D721Med (cell line): Measurements from ENCODE around the gene SLC5A1.

Experiments used
- DNase-seq: peaks from one replicate; pipeline ENCODE4 v3.0.0; 2011; ENCODE audit warnings: low spot score; ENCODE audit not compliant: insufficient read length
- FAIRE-seq: peaks from 2 replicates; lab custom pipeline; 2011; peaks lifted over from hg19 to GRCh38; lab: Jason Lieb, UNC
- TF ChIP-seq, protein P1 (sequence below): IDR thresholded peaks from 2 replicates; pipeline ENCODE4 v1.5.1; 2012; ENCODE audit warnings: mild to moderate bottlenecking, control low read depth; ENCODE audit not compliant: insufficient read depth; ENCODE audit errors: missing control alignments

SLC5A1 gene

GRCh38 chr22:32083000-32083399 is 39.9 kb downstream of the SLC5A1 start:
- TF ChIP-seq, protein P1, sequence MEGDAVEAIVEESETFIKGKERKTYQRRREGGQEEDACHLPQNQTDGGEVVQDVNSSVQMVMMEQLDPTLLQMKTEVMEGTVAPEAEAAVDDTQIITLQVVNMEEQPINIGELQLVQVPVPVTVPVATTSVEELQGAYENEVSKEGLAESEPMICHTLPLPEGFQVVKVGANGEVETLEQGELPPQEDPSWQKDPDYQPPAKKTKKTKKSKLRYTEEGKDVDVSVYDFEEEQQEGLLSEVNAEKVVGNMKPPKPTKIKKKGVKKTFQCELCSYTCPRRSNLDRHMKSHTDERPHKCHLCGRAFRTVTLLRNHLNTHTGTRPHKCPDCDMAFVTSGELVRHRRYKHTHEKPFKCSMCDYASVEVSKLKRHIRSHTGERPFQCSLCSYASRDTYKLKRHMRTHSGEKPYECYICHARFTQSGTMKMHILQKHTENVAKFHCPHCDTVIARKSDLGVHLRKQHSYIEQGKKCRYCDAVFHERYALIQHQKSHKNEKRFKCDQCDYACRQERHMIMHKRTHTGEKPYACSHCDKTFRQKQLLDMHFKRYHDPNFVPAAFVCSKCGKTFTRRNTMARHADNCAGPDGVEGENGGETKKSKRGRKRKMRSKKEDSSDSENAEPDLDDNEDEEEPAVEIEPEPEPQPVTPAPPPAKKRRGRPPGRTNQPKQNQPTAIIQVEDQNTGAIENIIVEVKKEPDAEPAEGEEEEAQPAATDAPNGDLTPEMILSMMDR, result no peak
- FAIRE-seq, result no peak
- DNase-seq, result no peak

DNA sequence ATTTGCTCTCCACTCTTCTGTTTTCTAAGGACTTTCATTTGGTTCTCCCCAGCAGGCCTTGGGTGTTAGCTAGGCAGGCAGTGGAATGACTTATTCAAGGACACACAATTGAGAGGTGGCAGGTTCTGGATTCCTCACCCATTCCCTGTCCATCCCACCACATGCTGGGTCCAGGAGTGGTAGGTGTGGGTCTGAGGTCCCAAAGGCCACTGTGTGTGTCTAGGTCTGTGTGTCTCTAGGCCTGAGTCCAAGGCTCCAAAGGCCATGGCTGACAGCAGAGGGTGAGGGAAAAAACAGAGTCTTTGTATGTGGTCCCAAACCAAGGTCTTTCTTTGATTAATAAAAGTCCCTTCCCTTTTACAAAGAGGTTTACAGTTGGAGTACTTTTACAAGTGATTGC is 40.8 kb downstream of the SLC5A1 start:
- TF ChIP-seq, protein P1, result no peak
- DNase-seq (no peak), FAIRE-seq (no peak)

- DNase-seq (no peak), FAIRE-seq (no peak)
- TF ChIP-seq, protein P1, result no peak
These were observed 45.0 kb downstream of the SLC5A1 start for GRCh38 chr22:32088084-32088483.

GRCh38 chr22:32097018-32097417 is 54.0 kb downstream of the SLC5A1 start:
- FAIRE-seq, result no peak
- no peak for DNase-seq

DNA sequence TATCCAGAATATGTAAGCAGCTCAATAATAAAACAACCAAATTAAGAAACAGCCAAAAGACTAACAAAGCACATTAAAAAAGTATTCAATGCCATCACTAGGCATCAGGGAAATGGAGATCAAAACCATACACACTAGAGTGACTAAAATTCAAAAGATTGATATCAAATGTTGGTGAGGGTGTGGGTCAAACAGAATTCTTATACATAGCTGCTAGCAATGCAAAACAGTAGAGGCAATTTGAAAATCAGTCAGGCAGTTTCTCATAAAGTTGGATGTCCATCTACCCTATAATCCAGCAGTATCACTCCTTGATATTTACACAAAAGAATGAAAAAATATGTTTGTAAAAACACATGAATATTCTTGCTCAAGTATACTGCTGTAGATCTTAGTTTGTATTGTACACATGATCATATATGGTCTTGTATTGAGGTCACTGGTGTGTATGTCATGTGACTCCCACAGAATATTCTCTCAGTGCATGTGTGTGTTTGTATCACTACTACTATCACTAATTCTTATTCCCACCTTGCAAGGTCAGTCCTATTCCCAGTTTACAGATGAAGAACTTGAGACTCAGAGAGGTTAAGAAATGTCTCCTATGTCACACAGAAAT is 54.9 kb downstream of the SLC5A1 start:
- no peak for FAIRE-seq
- TF ChIP-seq, protein P1, result no peak
- no peak for DNase-seq

More at GRCh38 chr22:32097018-32097417, 54.0 kb downstream of the SLC5A1 start:
- TF ChIP-seq, protein P1, result no peak

GRCh38 chr22:32100711-32101110 is 57.6 kb downstream of the SLC5A1 start:
- FAIRE-seq, result no peak

More at GRCh38 chr22:32100711-32101110, 57.6 kb downstream of the SLC5A1 start:
- no peak for DNase-seq
- TF ChIP-seq, protein P1, result no peak
